Cerebellar nuclear complex (tissue), 1 donor: ENCODE results near the gene NCOA4.
"Not testable (repeated sequence)": the region's sequence is repeated elsewhere in the genome, so short reads cannot be mapped to it uniquely, and the experiment has no call there.

ENCODE experiments used
- DNase-seq, 2 experiments: peaks; one replicate each; lab custom pipeline; 2025; lab: John Stamatoyannopoulos, UW

NCOA4 gene

DNA sequence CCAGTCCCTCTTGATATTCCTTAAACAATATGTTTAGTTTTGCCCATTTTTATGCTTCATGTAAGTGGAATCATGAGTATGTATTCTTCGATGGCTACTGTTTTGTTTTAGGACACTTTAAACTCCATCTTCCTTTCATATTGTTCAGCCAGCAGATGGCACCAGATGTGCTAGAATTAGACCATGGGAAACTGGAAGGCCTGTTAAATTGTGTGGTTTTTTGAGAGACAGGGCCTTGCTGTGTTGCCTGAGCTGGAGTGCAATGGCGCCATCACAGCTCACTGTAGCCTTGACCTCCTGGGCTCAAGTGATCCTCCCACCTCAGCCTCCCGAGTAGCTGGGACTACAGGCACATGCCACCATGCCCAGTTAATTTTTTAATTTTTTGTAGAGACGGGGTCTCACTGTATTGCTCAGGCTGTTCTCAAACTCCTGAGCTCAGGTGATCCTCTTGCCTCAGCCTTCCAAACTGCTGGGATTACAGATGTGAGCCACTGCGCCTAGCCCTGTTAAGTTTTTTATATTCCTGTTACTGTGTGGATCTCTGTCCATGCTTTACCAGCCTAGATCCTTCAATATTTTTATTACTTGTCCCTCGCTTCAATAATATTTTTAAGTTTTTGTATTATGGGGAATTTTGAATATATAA is 46.8 kb downstream of the NCOA4 start:
- not testable (repeated sequence) for DNase-seq

DNA sequence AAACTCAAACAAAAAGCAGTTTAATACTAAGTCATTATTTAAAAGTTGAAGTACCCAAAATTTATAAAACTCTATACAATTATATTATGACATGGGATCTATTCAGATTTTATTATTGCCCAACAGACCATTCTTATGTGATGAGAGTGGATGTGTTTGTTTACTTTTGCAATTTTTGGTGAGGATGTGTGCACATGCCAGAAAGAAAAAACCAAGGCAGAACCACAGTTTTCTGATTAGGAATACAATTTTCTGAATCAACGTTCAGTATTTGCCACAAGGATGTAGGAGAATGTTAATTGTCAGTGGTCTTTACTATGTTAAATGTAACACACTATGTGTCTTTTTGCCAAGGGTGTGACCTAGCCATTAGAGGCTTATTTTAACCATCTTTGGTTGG is 49.1 kb downstream of the NCOA4 start:
- DNase-seq: not testable (repeated sequence)

GRCh38 chr10:45978554-45978953 is 51.9 kb downstream of the NCOA4 start:
- not testable (repeated sequence) for DNase-seq

DNA sequence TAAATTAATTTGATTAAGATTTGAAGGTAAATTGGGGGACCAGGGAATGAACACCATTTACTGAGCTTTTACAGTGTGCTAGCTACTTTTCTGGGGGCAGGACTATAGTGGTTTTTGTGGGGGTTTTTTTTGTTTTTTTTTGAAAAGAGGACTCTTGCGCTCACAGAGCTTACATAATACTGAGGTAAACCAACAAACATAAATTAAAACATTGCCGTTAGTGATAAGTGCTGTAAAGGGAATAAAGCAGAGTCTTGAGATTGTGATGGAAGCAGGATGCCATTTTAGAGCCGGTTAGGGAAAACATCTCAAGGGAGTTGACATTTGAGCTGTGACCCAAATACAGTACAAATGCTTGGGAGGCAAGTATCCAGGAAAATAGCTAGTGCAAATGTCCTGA is 56.4 kb downstream of the NCOA4 start:
- DNase-seq: not testable (repeated sequence)

GRCh38 chr10:45972813-45973169 is 57.6 kb downstream of the NCOA4 start:
- not testable (repeated sequence) for DNase-seq

DNA sequence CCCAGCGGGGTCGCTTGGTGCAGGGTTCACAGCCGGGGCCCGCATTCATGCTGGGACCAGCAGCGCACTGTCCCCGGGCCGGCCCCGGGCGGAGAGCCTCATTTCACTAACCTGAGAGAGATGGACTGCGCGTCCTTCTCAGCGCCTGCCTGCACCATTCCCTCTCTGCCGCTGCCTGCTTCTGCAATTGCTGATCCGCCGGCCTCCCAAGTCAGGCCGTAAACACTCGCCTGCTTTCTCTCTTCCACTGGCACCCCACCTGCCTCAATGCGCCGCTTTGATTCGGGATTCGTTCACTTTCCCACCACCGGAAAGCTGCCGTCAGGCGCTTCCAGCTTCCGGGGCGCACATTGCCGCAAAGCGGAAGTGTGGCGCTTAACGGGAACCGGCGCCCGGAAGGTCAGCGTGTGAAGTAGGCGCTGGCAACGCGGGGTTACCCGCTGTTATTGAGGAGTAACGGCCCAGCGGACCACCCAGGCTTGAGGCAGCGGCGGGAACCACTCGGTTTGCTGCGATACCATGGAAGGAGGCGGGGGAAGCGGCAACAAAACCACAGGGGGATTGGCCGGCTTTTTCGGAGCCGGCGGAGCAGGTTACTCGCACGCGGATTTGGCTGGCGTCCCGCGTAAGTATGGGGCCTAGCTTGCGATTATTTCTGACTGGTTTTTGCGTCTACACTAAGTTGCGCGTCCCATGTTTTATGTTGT is 58.2 kb downstream of the NCOA4 start, which contains the start of gene TIMM23:
Gene TIMM23, plus strand, starts transcription at position 384 of the 707 bp plus-strand sequence. Its CDS starts 136 bp downstream, at position 520.
- DNase-seq: peak in 1 of 2 experiments; percentile 20

DNA sequence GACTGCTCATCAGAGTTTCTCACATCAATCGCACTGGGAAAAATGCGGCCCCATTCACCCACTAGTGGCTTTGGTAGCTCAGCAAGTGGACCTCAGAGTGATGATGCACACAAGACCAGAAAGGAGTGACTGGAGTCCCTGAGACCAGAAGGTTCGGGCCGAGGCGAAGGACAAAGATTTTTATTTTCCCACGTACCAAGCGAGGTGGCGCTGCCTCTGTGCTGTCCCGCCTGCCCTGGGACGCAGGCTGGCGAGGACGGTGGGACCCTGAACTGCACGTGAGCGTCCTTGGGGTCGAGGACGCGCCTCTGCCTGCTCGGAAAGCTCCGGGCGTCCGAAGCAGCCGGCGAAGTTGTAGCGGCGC is 58.7 kb downstream of the NCOA4 start:
- DNase-seq: not testable (repeated sequence)

DNA sequence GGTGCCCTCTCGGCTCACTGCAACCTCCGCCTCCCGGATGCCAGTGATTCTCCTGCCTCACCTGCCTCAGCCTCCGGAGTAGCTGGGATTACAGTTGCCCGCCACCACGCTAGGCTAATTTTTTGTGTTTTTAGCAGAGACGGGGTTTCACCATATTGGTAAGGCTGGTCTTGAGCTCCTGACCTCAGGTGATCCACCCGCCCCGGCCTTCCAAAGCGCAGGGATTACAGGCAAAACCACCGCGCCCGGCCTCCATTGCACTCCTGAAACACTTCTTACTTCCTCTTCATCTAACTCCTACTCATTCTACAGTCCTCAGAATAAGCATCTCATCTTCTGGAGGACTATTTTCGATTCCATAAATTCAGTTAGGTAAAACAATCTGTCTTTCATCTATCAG is 59.4 kb downstream of the NCOA4 start:
- not testable (repeated sequence) for DNase-seq

GRCh38 chr10:45962686-45963452 is 67.6 kb downstream of the NCOA4 start:
- DNase-seq: not testable (repeated sequence)

- DNase-seq: not testable (repeated sequence)
Measured at GRCh38 chr10:45957928-45958327, 72.5 kb downstream of the NCOA4 start.

DNA sequence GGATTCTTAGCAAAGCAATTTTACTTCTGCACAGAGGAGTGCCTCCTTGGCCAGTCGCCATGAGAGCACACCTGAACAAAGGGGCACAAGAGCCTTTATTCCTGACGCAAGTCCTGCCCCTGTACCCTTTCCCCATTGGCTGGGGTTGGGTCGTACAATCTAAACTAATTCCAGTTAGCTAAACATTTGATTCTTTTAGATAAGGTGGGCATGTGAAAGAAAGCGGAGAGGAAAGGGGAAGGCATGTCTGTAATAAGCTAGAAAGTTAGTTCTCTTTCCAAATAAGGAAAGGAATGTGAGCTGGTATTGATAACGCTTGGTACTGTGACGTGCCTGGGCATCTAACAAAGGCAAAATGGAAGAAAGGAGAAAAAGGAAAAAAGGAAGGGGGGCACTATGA is 73.8 kb downstream of the NCOA4 start:
- not testable (repeated sequence) for DNase-seq
